Measurements from ENCODE around the gene SLC45A1.

The SLC45A1 gene

GRCh38 chr1:8345621-8346415 lies 27.9 kb downstream of the SLC45A1 start:
- H3K4me3 Mint-ChIP-seq, result peak overlapping the region; percentile 34
- H3K9me3 Mint-ChIP-seq, result peaks cover 6% of the 10 kb centered on the region
- DNase-seq, result peak; percentile 41
- no peak for TF ChIP-seq CTCF (IDR thresholded peaks at IDR 0.05)
- H3K4me1 Mint-ChIP-seq, result peaks cover 66% of the 10 kb centered on the region
- H3K27ac Mint-ChIP-seq, result no peak overlapping the region
- no peaks in the 10 kb centered on the region for H3K36me3 Mint-ChIP-seq (ENCODE audit: low read depth)
- H3K27me3 Mint-ChIP-seq (ENCODE audit: low read depth, poor library complexity), result peaks cover 14% of the 10 kb centered on the region

- Mint-ChIP-seq H3K4me3 (no peak overlapping the region), H3K4me1 (peaks cover 75% of the 10 kb centered on the region), H3K27ac (peak overlapping the region; percentile 64), H3K9me3 (peaks cover 4% of the 10 kb centered on the region), H3K36me3 (ENCODE audit: low read depth) (peaks cover 4% of the 10 kb centered on the region), H3K27me3 (ENCODE audit: low read depth, poor library complexity) (peaks cover 12% of the 10 kb centered on the region)
- no peak for TF ChIP-seq CTCF (IDR thresholded peaks at IDR 0.05)
- DNase-seq, result no peak
Measured at GRCh38 chr1:8347635-8348034, 29.7 kb downstream of the SLC45A1 start.

GRCh38 chr1:8348047-8348776 lies 30.3 kb downstream of the SLC45A1 start:
- no peak for DNase-seq
- no peak for TF ChIP-seq CTCF (IDR thresholded peaks at IDR 0.05)
- Mint-ChIP-seq H3K36me3 (ENCODE audit: low read depth) (peaks cover 9% of the 10 kb centered on the region), H3K27ac (no peak overlapping the region), H3K9me3 (peaks cover 4% of the 10 kb centered on the region), H3K4me3 (no peak overlapping the region), H3K4me1 (peaks cover 77% of the 10 kb centered on the region), H3K27me3 (ENCODE audit: low read depth, poor library complexity) (peaks cover 12% of the 10 kb centered on the region)

GRCh38 chr1:8348777-8349472 lies 31.0 kb downstream of the SLC45A1 start:
- H3K36me3 Mint-ChIP-seq (ENCODE audit: low read depth), result peaks cover 14% of the 10 kb centered on the region
- no peak overlapping the region for H3K27ac Mint-ChIP-seq
- H3K27me3 Mint-ChIP-seq (ENCODE audit: low read depth, poor library complexity), result peaks cover 9% of the 10 kb centered on the region
- no peak overlapping the region for H3K4me3 Mint-ChIP-seq
- peak; percentile 81 for DNase-seq
- TF ChIP-seq CTCF (IDR thresholded peaks at IDR 0.05), result peak; percentile 82
- peaks cover 4% of the 10 kb centered on the region for H3K9me3 Mint-ChIP-seq
- peaks cover 77% of the 10 kb centered on the region for H3K4me1 Mint-ChIP-seq

GRCh38 chr1:8349473-8349865 lies 31.6 kb downstream of the SLC45A1 start:
- no peak overlapping the region for H3K4me3 Mint-ChIP-seq
- H3K27me3 Mint-ChIP-seq (ENCODE audit: low read depth, poor library complexity), result peaks cover 9% of the 10 kb centered on the region
- peaks cover 75% of the 10 kb centered on the region for H3K4me1 Mint-ChIP-seq
- no peak overlapping the region for H3K27ac Mint-ChIP-seq
- H3K36me3 Mint-ChIP-seq (ENCODE audit: low read depth), result peaks cover 19% of the 10 kb centered on the region
- peaks cover 3% of the 10 kb centered on the region for H3K9me3 Mint-ChIP-seq
- DNase-seq, result no peak
- TF ChIP-seq CTCF (IDR thresholded peaks at IDR 0.05), result no peak

All from nephron progenitor cell (in vitro differentiated cells).